ENCODE data around the gene SHANK1.

- TF ChIP-seq, protein P1, sequence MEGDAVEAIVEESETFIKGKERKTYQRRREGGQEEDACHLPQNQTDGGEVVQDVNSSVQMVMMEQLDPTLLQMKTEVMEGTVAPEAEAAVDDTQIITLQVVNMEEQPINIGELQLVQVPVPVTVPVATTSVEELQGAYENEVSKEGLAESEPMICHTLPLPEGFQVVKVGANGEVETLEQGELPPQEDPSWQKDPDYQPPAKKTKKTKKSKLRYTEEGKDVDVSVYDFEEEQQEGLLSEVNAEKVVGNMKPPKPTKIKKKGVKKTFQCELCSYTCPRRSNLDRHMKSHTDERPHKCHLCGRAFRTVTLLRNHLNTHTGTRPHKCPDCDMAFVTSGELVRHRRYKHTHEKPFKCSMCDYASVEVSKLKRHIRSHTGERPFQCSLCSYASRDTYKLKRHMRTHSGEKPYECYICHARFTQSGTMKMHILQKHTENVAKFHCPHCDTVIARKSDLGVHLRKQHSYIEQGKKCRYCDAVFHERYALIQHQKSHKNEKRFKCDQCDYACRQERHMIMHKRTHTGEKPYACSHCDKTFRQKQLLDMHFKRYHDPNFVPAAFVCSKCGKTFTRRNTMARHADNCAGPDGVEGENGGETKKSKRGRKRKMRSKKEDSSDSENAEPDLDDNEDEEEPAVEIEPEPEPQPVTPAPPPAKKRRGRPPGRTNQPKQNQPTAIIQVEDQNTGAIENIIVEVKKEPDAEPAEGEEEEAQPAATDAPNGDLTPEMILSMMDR (IDR thresholded peaks at IDR 0.05), result no peak
- no peak for TF ChIP-seq POLR2A (IDR thresholded peaks at IDR 0.05)
Observed at GRCh38 chr19:50741179-50741933, 21.8 kb upstream of the SHANK1 start.
